Smooth muscle cell of trachea (primary cell): ENCODE data around the gene SRR. TPM values are rescaled to one million over a fixed set of nuclear protein-coding genes. Genes with fewer than 3 reads are reported as not detected.

ENCODE experiments used
- total RNA-seq: library from RNA; depleted of rRNA; stranded (reverse); fragments of >200 nt; gene quantifications from 2 replicates; pipeline ENCODE4 v1.2.1, GENCODE V29; 2014

The SRR gene
- 24.4 and 27.6 TPM in 2 replicates for total RNA-seq

GRCh38 chr17:2303204-2304188 is at the start of gene SRR, which contains the start of gene SMG6:
TSS of gene SRR (plus strand) at chr17:2303950. CDS start at chr17:2315561, 11,611 bp downstream.
TSS of gene SMG6 (minus strand) at chr17:2303785. CDS start at chr17:2303720, 65 bp downstream.

GRCh38 chr17:2336215-2336851 is 32.6 kb downstream of the SRR start, which contains the start of gene TSR1:
TSS of gene TSR1 (minus strand) at chr17:2336457. CDS start at chr17:2336427, 30 bp downstream.

GRCh38 chr17:2336852-2337543 is 33.2 kb downstream of the SRR start, which contains the start of gene SGSM2:
TSS of gene SGSM2 (plus strand) at chr17:2337501. CDS start at chr17:2337689, 188 bp downstream.

Other genes starting within 250 kb of the SRR start
- 61.8 and 98.9 TPM in 2 replicates for gene HIC1, start 248.8 kb upstream of the SRR start, total RNA-seq
- 44.8 and 51.4 TPM in 2 replicates for gene SMG6, start 165 bp upstream of the SRR start, total RNA-seq
- gene TSR1, start 32.5 kb downstream of the SRR start, total RNA-seq: 46.4 and 67.6 TPM in 2 replicates
- 37.2 and 75.4 TPM in 2 replicates for gene SGSM2, start 33.6 kb downstream of the SRR start, total RNA-seq
- gene MNT, start 97.1 kb downstream of the SRR start, total RNA-seq: 10.8 and 14.9 TPM in 2 replicates
- 16.9 and 19.3 TPM in 2 replicates for gene METTL16, start 207.9 kb downstream of the SRR start, total RNA-seq